CD4-positive, alpha-beta memory T cell (primary cell): ENCODE data around the gene GNPTG. TPM values are rescaled to one million over a fixed set of nuclear protein-coding genes. Genes with fewer than 3 reads are reported as not detected.

Experiments
- CTCF ChIA-PET: fragments of 350-600 bp; sonication (Branson Sonifier 250); formaldehyde crosslinking; loops from one replicate; lab custom pipeline; 2021; ENCODE audit warnings: inconsistent platforms; ENCODE audit not compliant: partially characterized antibody; lab: Charles Lee
- POLR2A ChIA-PET: fragments of 350-600 bp; sonication (Branson Sonifier 250); formaldehyde crosslinking; loops from one replicate; lab custom pipeline; 2021; ENCODE audit not compliant: partially characterized antibody; lab: Charles Lee
- DNase-seq, 5 donors: peaks; one replicate each; pipeline versions ENCODE4 v3.0.0 to v3.0.0-alpha.2; 2020 to 2022; ENCODE audit warnings: mixed read lengths in 1 of 5
- H3K27ac ChIP-seq: one replicate; pipeline ENCODE4 v1.7.0; 2013; ENCODE audit warnings: low read depth, low read length
- H3K27me3 ChIP-seq: 2 replicates; pipeline ENCODE4 v1.7.0; 2013; ENCODE audit warnings: mild to moderate bottlenecking, low read length, moderate library complexity; ENCODE audit not compliant: insufficient read depth
- H3K36me3 ChIP-seq: 2 replicates; pipeline ENCODE4 v1.7.0; 2013; ENCODE audit warnings: mild to moderate bottlenecking, low read length, moderate library complexity; ENCODE audit not compliant: insufficient read depth
- H3K4me1 ChIP-seq: 2 replicates; pipeline ENCODE4 v1.7.0; 2013; ENCODE audit warnings: mild to moderate bottlenecking, low read length, moderate library complexity; ENCODE audit not compliant: insufficient read depth
- H3K4me3 ChIP-seq, 2 donors: one replicate each; pipeline ENCODE4 v1.7.0; 2013; ENCODE audit warnings: low read length in 2 of 2, mild to moderate bottlenecking in 1 of 2
- H3K9me3 ChIP-seq, 2 donors: one replicate each; pipeline ENCODE4 v1.7.0; 2013; ENCODE audit warnings: low read length in 2 of 2, control low read depth in 1 of 2; ENCODE audit not compliant: control insufficient read depth in 1 of 2
- H3K27ac Mint-ChIP-seq, 7 donors: one replicate each; pipeline ENCODE4 v1.8.0; 2020 to 2021; ENCODE audit warnings: mixed read lengths in 7 of 7, mild to moderate bottlenecking in 6 of 7, inconsistent platforms in 3 of 7, moderate library complexity in 3 of 7
- H3K27me3 Mint-ChIP-seq, 2 donors: one replicate each; pipeline ENCODE4 v1.8.0; 2020 to 2021; ENCODE audit warnings: mixed read lengths in 2 of 2
- H3K36me3 Mint-ChIP-seq, 2 donors: one replicate each; pipeline ENCODE4 v1.8.0; 2020 to 2021; ENCODE audit warnings: mixed read lengths in 2 of 2, inconsistent platforms in 1 of 2, mild to moderate bottlenecking in 1 of 2
- H3K4me1 Mint-ChIP-seq, 4 donors: one replicate each; pipeline ENCODE4 v1.8.0; 2020 to 2021; ENCODE audit warnings: mixed read lengths in 4 of 4, mild to moderate bottlenecking in 1 of 4
- H3K4me3 Mint-ChIP-seq, 8 donors: one replicate each; pipeline ENCODE4 v1.8.0; 2020 to 2021; ENCODE audit warnings: mixed read lengths in 8 of 8, mild to moderate bottlenecking in 7 of 8, moderate library complexity in 6 of 8, inconsistent platforms in 3 of 8
- H3K9me3 Mint-ChIP-seq, 8 donors: one replicate each; pipeline ENCODE4 v1.8.0; 2020 to 2021; ENCODE audit warnings: mixed read lengths in 8 of 8, mild to moderate bottlenecking in 5 of 8, inconsistent platforms in 3 of 8, moderate library complexity in 1 of 8
- intact Hi-C: fragments of 100-400 bp; cut with micrococcal nuclease; formaldehyde crosslinking; loops from one replicate; pipeline ENCODE4 v1.15.1; 2023
- polyA plus RNA-seq, 2 donors: library from polyadenylated mRNA; unstranded; fragments of 300-500 nt; fragmentation: Illumina TruSeq; gene quantifications; one replicate each; pipeline ENCODE4 v1.2.3, GENCODE V29; 2021
- total RNA-seq, 2 experiments: library from RNA; stranded (reverse); gene quantifications; one replicate each; pipeline ENCODE4 v1.2.3, GENCODE V29; 2021

The GNPTG gene
- total and polyA plus RNA-seq, 4 experiments from 2014 or later, result 51.8 to 61.5 (median 56.2) TPM

DNA sequence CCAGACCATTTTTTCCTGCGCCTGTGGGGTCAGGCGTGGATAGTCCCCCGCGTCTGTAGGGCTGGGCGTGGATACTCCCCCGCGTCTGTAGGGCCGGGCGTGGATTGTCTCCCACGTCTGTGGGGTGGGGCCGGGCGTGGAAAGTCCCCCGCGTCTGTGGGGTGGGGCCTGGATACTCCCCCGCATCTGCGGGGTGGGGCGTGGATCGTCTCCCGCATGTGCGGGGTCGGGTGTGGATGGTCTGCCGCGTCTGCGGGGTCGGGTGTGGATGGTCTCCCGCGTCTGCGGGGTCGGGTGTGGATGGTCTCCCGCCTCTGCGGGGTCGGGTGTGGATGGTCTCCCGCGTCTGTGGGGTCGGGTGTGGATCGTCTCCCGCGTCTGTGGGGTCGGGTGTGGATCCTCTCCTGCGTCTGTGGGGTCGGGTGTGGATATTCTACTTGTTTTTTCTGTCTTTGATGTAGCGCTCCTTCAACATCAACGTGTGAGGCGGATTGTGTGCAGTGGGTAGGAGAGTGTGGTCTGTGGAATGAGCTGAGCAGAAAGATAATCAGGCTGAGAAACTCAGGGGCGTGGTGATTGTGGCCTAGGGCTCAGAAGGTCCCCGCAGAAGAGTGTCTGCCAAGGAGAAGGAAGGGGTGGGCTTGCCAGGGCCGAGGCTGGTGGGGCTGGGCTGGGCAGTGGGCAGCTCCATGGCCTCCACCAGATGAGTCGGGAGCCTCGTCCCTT lies 3.2 kb downstream of the GNPTG start:
- intact Hi-C loops, result no loop called here
- Mint-ChIP-seq H3K4me3 (peak overlapping the region in 2 of 8 donors; percentile 46 to 57), H3K36me3 (peaks cover 3 to 7% of the 10 kb centered on the region in 2 donors), H3K27ac (peak overlapping the region in 3 of 7 donors; percentile 7 to 91 (median 69)), H3K9me3 (peaks cover 0 to 9% (median 0%) of the 10 kb centered on the region in 8 donors), H3K4me1 (peaks cover 18 to 53% (median 28%) of the 10 kb centered on the region in 4 donors), H3K27me3 (no peaks in the 10 kb centered on the region)
- H3K27ac ChIP-seq, result no peak overlapping the region
- no peak for DNase-seq
- H3K36me3 ChIP-seq, result peaks cover 6% of the 10 kb centered on the region
- H3K27me3 ChIP-seq, result no peaks in the 10 kb centered on the region
- H3K4me3 ChIP-seq, result no peak overlapping the region
- no peaks in the 10 kb centered on the region for H3K9me3 ChIP-seq
- ChIA-PET POLR2A (interaction anchor here (0.9 to 1.8 kb wide), 4 partner anchors 13 to 66 kb away, joined by 3 to 4 read pairs (median 4); partner anchors contain the start of genes UBE2I and UQCC4), CTCF (no interaction called here)
- H3K4me1 ChIP-seq, result peaks cover 23% of the 10 kb centered on the region

- Histone ChIP-seq H3K4me3 (no peak overlapping the region), H3K27me3 (no peaks in the 10 kb centered on the region), H3K27ac (no peak overlapping the region), H3K4me1 (peaks cover 17% of the 10 kb centered on the region), H3K9me3 (no peaks in the 10 kb centered on the region), H3K36me3 (peaks cover under 1% of the 10 kb centered on the region)
- CTCF ChIA-PET, result no interaction called here
- peaks cover 0 to 10% of the 10 kb centered on the region in 2 donors for H3K36me3 Mint-ChIP-seq
- peaks cover 0 to 7% (median 0%) of the 10 kb centered on the region in 8 donors for H3K9me3 Mint-ChIP-seq
- no peak overlapping the region for H3K4me3 Mint-ChIP-seq
- no peaks in the 10 kb centered on the region for H3K27me3 Mint-ChIP-seq
- DNase-seq, result no peak
- intact Hi-C loops, result no loop called here
- POLR2A ChIA-PET, result no interaction called here
- peak overlapping the region in 2 of 7 donors; percentile 51 to 91 for H3K27ac Mint-ChIP-seq
- H3K4me1 Mint-ChIP-seq, result peaks cover 18 to 47% (median 24%) of the 10 kb centered on the region in 4 donors
These were observed 3.9 kb downstream of the GNPTG start for GRCh38 chr16:1355591-1355990.

GRCh38 chr16:1356061-1356900 lies 4.5 kb downstream of the GNPTG start:
- intact Hi-C loops, result no loop called here
- peaks cover 12% of the 10 kb centered on the region for H3K4me1 ChIP-seq
- Mint-ChIP-seq H3K36me3 (peaks cover 0 to 10% of the 10 kb centered on the region in 2 donors), H3K4me3 (no peak overlapping the region), H3K27me3 (no peaks in the 10 kb centered on the region), H3K4me1 (peaks cover 18 to 41% (median 22%) of the 10 kb centered on the region in 4 donors), H3K27ac (peak overlapping the region in 2 of 7 donors; percentile 50 to 51), H3K9me3 (peaks cover 0 to 7% (median 0%) of the 10 kb centered on the region in 8 donors)
- no peaks in the 10 kb centered on the region for H3K36me3 ChIP-seq
- no peaks in the 10 kb centered on the region for H3K27me3 ChIP-seq
- H3K4me3 ChIP-seq, result no peak overlapping the region
- ChIA-PET POLR2A (no interaction called here), CTCF (no interaction called here)
- H3K27ac ChIP-seq, result no peak overlapping the region
- no peak for DNase-seq
- H3K9me3 ChIP-seq, result no peaks in the 10 kb centered on the region

GRCh38 chr16:1357906-1358566 lies 6.3 kb downstream of the GNPTG start:
- Histone ChIP-seq H3K4me3 (no peak overlapping the region), H3K36me3 (peaks cover 9% of the 10 kb centered on the region), H3K9me3 (no peaks in the 10 kb centered on the region), H3K27me3 (no peaks in the 10 kb centered on the region), H3K4me1 (peaks cover 4% of the 10 kb centered on the region), H3K27ac (no peak overlapping the region)
- H3K4me1 Mint-ChIP-seq, result peaks cover 12 to 30% (median 15%) of the 10 kb centered on the region in 4 donors
- ChIA-PET POLR2A (no interaction called here), CTCF (no interaction called here)
- intact Hi-C loops, result no loop called here
- no peaks in the 10 kb centered on the region for H3K9me3 Mint-ChIP-seq
- no peaks in the 10 kb centered on the region for H3K27me3 Mint-ChIP-seq
- H3K4me3 Mint-ChIP-seq, result peak overlapping the region in 1 of 8 donors; percentile 45
- peaks cover 0 to 11% of the 10 kb centered on the region in 2 donors for H3K36me3 Mint-ChIP-seq
- no peak for DNase-seq
- peak overlapping the region in 2 of 7 donors; percentile 35 to 60 for H3K27ac Mint-ChIP-seq

- no peak for DNase-seq
- peaks cover 4% of the 10 kb centered on the region for H3K4me1 ChIP-seq
- peaks cover 27% of the 10 kb centered on the region for H3K36me3 ChIP-seq
- H3K27me3 Mint-ChIP-seq, result no peaks in the 10 kb centered on the region
- no peak overlapping the region for H3K27ac Mint-ChIP-seq
- CTCF ChIA-PET, result no interaction called here
- H3K9me3 ChIP-seq, result no peaks in the 10 kb centered on the region
- POLR2A ChIA-PET, result interaction anchor here (1.2 kb wide), 1 partner anchor 8 kb away, joined by 3 read pairs; no protein-coding TSS in a partner anchor
- H3K9me3 Mint-ChIP-seq, result no peaks in the 10 kb centered on the region
- intact Hi-C loops, result loop anchor here (5.0 kb wide), 1 partner anchor 565 kb away; no protein-coding TSS in a partner anchor
- no peaks in the 10 kb centered on the region for H3K27me3 ChIP-seq
- H3K4me1 Mint-ChIP-seq, result peaks cover 0 to 8% (median 2%) of the 10 kb centered on the region in 4 donors
- H3K4me3 ChIP-seq, result no peak overlapping the region
- H3K27ac ChIP-seq, result no peak overlapping the region
- peaks cover 11 to 31% of the 10 kb centered on the region in 2 donors for H3K36me3 Mint-ChIP-seq
- no peak overlapping the region for H3K4me3 Mint-ChIP-seq
These were observed 10.1 kb downstream of the GNPTG start for GRCh38 chr16:1361685-1362360.

GRCh38 chr16:1362807-1363206 lies 11.1 kb downstream of the GNPTG start:
- H3K27me3 ChIP-seq, result no peaks in the 10 kb centered on the region
- H3K4me3 ChIP-seq, result no peak overlapping the region
- H3K27ac Mint-ChIP-seq, result peak overlapping the region in 2 of 7 donors; percentile 25 to 48
- peaks cover 11 to 31% of the 10 kb centered on the region in 2 donors for H3K36me3 Mint-ChIP-seq
- H3K36me3 ChIP-seq, result peaks cover 27% of the 10 kb centered on the region
- no peaks in the 10 kb centered on the region for H3K9me3 ChIP-seq
- H3K4me1 ChIP-seq, result peaks cover 4% of the 10 kb centered on the region
- DNase-seq, result no peak
- H3K4me3 Mint-ChIP-seq, result no peak overlapping the region
- ChIA-PET POLR2A (interaction anchor here (1.0 to 1.6 kb wide), 2 partner anchors 9 to 58 kb away, joined by 4 read pairs; partner anchors contain the start of gene UQCC4), CTCF (interaction anchor here (1.3 to 3.4 kb wide), 13 partner anchors 9 to 362 kb away, joined by 3 to 12 read pairs (median 4); partner anchors contain the start of gene UQCC4)
- peaks cover 0 to 6% (median 2%) of the 10 kb centered on the region in 4 donors for H3K4me1 Mint-ChIP-seq
- no peak overlapping the region for H3K27ac ChIP-seq
- intact Hi-C loops, result loop anchor here (1.0 to 5.0 kb wide), 2 partner anchors 50 to 564 kb away; no protein-coding TSS in a partner anchor
- no peaks in the 10 kb centered on the region for H3K27me3 Mint-ChIP-seq
- no peaks in the 10 kb centered on the region for H3K9me3 Mint-ChIP-seq
